IMR-90 (cell line): ENCODE results near the gene COL20A1. TPM values are rescaled to one million over a fixed set of nuclear protein-coding genes. Genes with fewer than 3 reads are reported as not detected.

Experiments used
- ATAC-seq: fragments of 200-7000 bp; cut with Tn5 transposase; 2 replicates; pipeline ENCODE4 v1.9.1; 2020; ENCODE audit warnings: low read depth, mild to moderate bottlenecking, moderate library complexity
- BruUV-seq: library from RNA; stranded (reverse); fragments of 400-500 nt; replicated peaks from 2 replicates; lab custom pipeline; 2021; lab: Mats Ljungman, UMichigan
- CTCF ChIA-PET: fragments of 300-600 bp; formaldehyde crosslinking; extraction: SDS; loops from one replicate; lab custom pipeline; 2021; ENCODE audit warnings: antibody characterized with exemption; lab: Yijun Ruan, JAX
- POLR2A ChIA-PET: fragments of 300-600 bp; sonication (Branson Sonifier 250); formaldehyde crosslinking; loops from one replicate; lab custom pipeline; 2022; ENCODE audit warnings: antibody characterized with exemption; ENCODE audit not compliant: unreplicated experiment; lab: Charles Lee
- DNase-seq: peaks from one replicate; pipeline ENCODE4 v3.0.0; 2013
- H2AFZ ChIP-seq: replicated peaks from 2 replicates; pipeline ENCODE3; 2013; ENCODE audit warnings: low read length, mild to moderate bottlenecking; ENCODE audit not compliant: poor library complexity
- H2AK5ac ChIP-seq: 2 replicates; pipeline ENCODE4 v1.6.1; 2013; ENCODE audit warnings: low read depth, low read length, inconsistent platforms
- H2AK9ac ChIP-seq: replicated peaks from 2 replicates; pipeline ENCODE3; 2013; ENCODE audit warnings: mild to moderate bottlenecking, low read depth, low read length, moderate library complexity; ENCODE audit not compliant: poor library complexity
- H2BK120ac ChIP-seq: 2 replicates; pipeline ENCODE4 v1.6.1; 2013; ENCODE audit warnings: low read depth, low read length, inconsistent platforms
- H2BK15ac ChIP-seq: 3 replicates; pipeline ENCODE4 v1.6.1; 2013; ENCODE audit warnings: low read depth, low read length, inconsistent platforms
- H2BK20ac ChIP-seq: 2 replicates; pipeline ENCODE4 v1.6.1; 2013; ENCODE audit warnings: low read depth, mild to moderate bottlenecking, inconsistent platforms, low read length, moderate library complexity
- H2BK5ac ChIP-seq: 2 replicates; pipeline ENCODE4 v1.6.1; 2013; ENCODE audit warnings: mild to moderate bottlenecking, low read depth, low read length, inconsistent platforms; ENCODE audit not compliant: poor library complexity, severe bottlenecking
- H3K14ac ChIP-seq: replicated peaks from 2 replicates; pipeline ENCODE4 v1.6.1; 2013; ENCODE audit warnings: low read depth, low read length, inconsistent platforms
- H3K18ac ChIP-seq: 2 replicates; pipeline ENCODE4 v1.6.1; 2013; ENCODE audit warnings: low read depth, low read length, control low read depth
- H3K23ac ChIP-seq: 2 replicates; pipeline ENCODE4 v1.6.1; 2013; ENCODE audit warnings: low read depth, low read length, inconsistent platforms
- H3K27ac ChIP-seq: 2 replicates; pipeline ENCODE4 v1.5.1; 2013; ENCODE audit warnings: mild to moderate bottlenecking, control low read depth, low read length; ENCODE audit not compliant: insufficient read depth
- H3K27me3 ChIP-seq: 2 replicates; pipeline ENCODE4 v1.6.1; 2013; ENCODE audit warnings: low read length; ENCODE audit not compliant: control insufficient read depth, insufficient read depth
- H3K36me3 ChIP-seq: 2 replicates; pipeline ENCODE4 v1.6.1; 2013; ENCODE audit warnings: low read length, mixed read lengths; ENCODE audit not compliant: control insufficient read depth, insufficient read depth
- H3K4ac ChIP-seq: 2 replicates; pipeline ENCODE4 v1.6.1; 2013; ENCODE audit warnings: low read depth, low read length, inconsistent platforms
- H3K4me1 ChIP-seq: 2 replicates; pipeline ENCODE4 v1.6.1; 2013; ENCODE audit warnings: low read length, mixed read lengths; ENCODE audit not compliant: control insufficient read depth, insufficient read depth
- H3K4me2 ChIP-seq: 2 replicates; pipeline ENCODE4 v1.6.1; 2013; ENCODE audit warnings: low read depth, mild to moderate bottlenecking, control low read depth, low read length, moderate library complexity
- H3K4me3 ChIP-seq: 2 replicates; pipeline ENCODE4 v1.5.1; 2013; ENCODE audit warnings: low read depth, mild to moderate bottlenecking, control low read depth, low read length, moderate library complexity; ENCODE audit not compliant: insufficient read depth
- H3K56ac ChIP-seq: 2 replicates; pipeline ENCODE4 v1.6.1; 2013; ENCODE audit warnings: low read length, inconsistent platforms; ENCODE audit not compliant: insufficient read depth; ENCODE audit errors: extremely low read depth
- H3K79me1 ChIP-seq, 2 experiments: 2 replicates each; pipeline ENCODE4 v1.6.1; 2013; ENCODE audit warnings: low read length in 2 of 2, inconsistent platforms in 1 of 2, low read depth in 1 of 2
- H3K9ac ChIP-seq: 2 replicates; pipeline ENCODE4 v1.6.1; 2013; ENCODE audit warnings: low read depth, low read length, control low read depth
- H3K9me1 ChIP-seq: 2 replicates; pipeline ENCODE4 v1.6.1; 2013; ENCODE audit warnings: low read length, inconsistent platforms; ENCODE audit not compliant: insufficient read depth
- H3K9me3 ChIP-seq: 2 replicates; pipeline ENCODE4 v1.6.1; 2013; ENCODE audit warnings: low read length; ENCODE audit not compliant: control insufficient read depth, insufficient read depth
- H4K20me1 ChIP-seq: 2 replicates; pipeline ENCODE4 v1.6.1; 2013; ENCODE audit warnings: low read length, inconsistent platforms; ENCODE audit not compliant: insufficient read depth
- H4K5ac ChIP-seq: 2 replicates; pipeline ENCODE4 v1.6.1; 2013; ENCODE audit warnings: mild to moderate bottlenecking, low read depth, low read length, control low read depth
- H4K8ac ChIP-seq, 2 experiments: 2 replicates each; pipeline ENCODE4 v1.6.1; 2013; ENCODE audit warnings: low read depth in 2 of 2, low read length in 2 of 2, control low read depth in 1 of 2, inconsistent platforms in 1 of 2
- H4K91ac ChIP-seq: 2 replicates; pipeline ENCODE4 v1.6.1; 2013; ENCODE audit warnings: low read depth, low read length, inconsistent platforms; ENCODE audit not compliant: insufficient read depth
- CEBPB ChIP-seq: IDR thresholded peaks from 2 replicates; pipeline ENCODE4 v1.6.1; 2012; ENCODE audit warnings: low read depth, low read length, improper control_type of control experiment
- CHD1 ChIP-seq: IDR thresholded peaks from 2 replicates; pipeline ENCODE4 v1.6.1; 2012; ENCODE audit warnings: low read depth, low read length, improper control_type of control experiment
- FOS ChIP-seq: fragments of 150-350 bp; IDR thresholded peaks from 2 replicates; pipeline ENCODE4 v1.6.1; 2016; ENCODE audit warnings: low read depth, low read length
- MAZ ChIP-seq: IDR thresholded peaks from 2 replicates; pipeline ENCODE4 v1.6.1; 2012; ENCODE audit warnings: low read depth, mild to moderate bottlenecking, low read length, improper control_type of control experiment, moderate library complexity, borderline replicate concordance
- MXI1 ChIP-seq: IDR thresholded peaks from 2 replicates; pipeline ENCODE4 v1.6.1; 2012; ENCODE audit warnings: low read depth, mild to moderate bottlenecking, low read length, moderate library complexity, borderline replicate concordance
- POLR2A ChIP-seq: IDR thresholded peaks from 2 replicates; pipeline ENCODE4 v1.6.1; 2012; ENCODE audit warnings: mild to moderate bottlenecking, low read depth, low read length
- RCOR1 ChIP-seq: IDR thresholded peaks from 2 replicates; pipeline ENCODE4 v1.6.1; 2012; ENCODE audit warnings: mild to moderate bottlenecking, low read length, improper control_type of control experiment; ENCODE audit not compliant: insufficient replicate concordance
- RFX5 ChIP-seq: IDR thresholded peaks from 2 replicates; pipeline ENCODE4 v1.8.0; 2012; ENCODE audit warnings: low read depth, mild to moderate bottlenecking, low read length, moderate library complexity
- WGBS, 2 experiments: methylation state at CpG; one replicate each; pipeline versions ENCODE4 v1.1.5 to v1.1.7; 2013; ENCODE audit warnings: missing lambda C conversion rate in 2 of 2; ENCODE audit not compliant: insufficient read length in 1 of 2; ENCODE audit errors: extremely low coverage in 2 of 2; 5-methylcytosine and 5-hydroxymethylcytosine counted together
- dilution Hi-C: fragments of 300-500 bp; cut with HindIII; formaldehyde crosslinking; loops from one replicate; pipeline ENCODE4 v1.14.3; 2018; ENCODE audit warnings: low sequenced_read_pairs; ENCODE audit not compliant: unreplicated experiment
- in situ Hi-C: fragments of 300-500 bp; cut with MboI; formaldehyde crosslinking; loops from 3 replicates; pipeline ENCODE4 v1.14.3; 2019; ENCODE audit warnings: low sequenced_read_pairs, inconsistent platforms, mixed read lengths
- intact Hi-C: fragments of 100-400 bp; cut with micrococcal nuclease; formaldehyde crosslinking; loops from 2 replicates; pipeline ENCODE4 v1.10.0; 2022
- polyA plus RNA-seq, 3 experiments: library from polyadenylated mRNA; depleted of rRNA; stranded (reverse); fragments of >200 nt; gene quantifications; 2 replicates each; pipeline ENCODE4 v1.2.3, GENCODE V29; 2012; ENCODE audit warnings: low replicate concordance in 1 of 3
- total RNA-seq: library from RNA; depleted of rRNA; stranded (reverse); fragments of >200 nt; gene quantifications from 2 replicates; pipeline ENCODE4 v1.2.3, GENCODE V29; 2012
- TF ChIP-seq, protein P1 (sequence below): conservative IDR thresholded peaks from 2 replicates; pipeline ENCODE4 v1.5.1; 2012; ENCODE audit warnings: mild to moderate bottlenecking, low read depth, low read length, improper control_type of control experiment

Gene COL20A1
- total and polyA plus RNA-seq, 2 of the 4 experiments (the other 2 are of a cell fraction): not detected

DNA sequence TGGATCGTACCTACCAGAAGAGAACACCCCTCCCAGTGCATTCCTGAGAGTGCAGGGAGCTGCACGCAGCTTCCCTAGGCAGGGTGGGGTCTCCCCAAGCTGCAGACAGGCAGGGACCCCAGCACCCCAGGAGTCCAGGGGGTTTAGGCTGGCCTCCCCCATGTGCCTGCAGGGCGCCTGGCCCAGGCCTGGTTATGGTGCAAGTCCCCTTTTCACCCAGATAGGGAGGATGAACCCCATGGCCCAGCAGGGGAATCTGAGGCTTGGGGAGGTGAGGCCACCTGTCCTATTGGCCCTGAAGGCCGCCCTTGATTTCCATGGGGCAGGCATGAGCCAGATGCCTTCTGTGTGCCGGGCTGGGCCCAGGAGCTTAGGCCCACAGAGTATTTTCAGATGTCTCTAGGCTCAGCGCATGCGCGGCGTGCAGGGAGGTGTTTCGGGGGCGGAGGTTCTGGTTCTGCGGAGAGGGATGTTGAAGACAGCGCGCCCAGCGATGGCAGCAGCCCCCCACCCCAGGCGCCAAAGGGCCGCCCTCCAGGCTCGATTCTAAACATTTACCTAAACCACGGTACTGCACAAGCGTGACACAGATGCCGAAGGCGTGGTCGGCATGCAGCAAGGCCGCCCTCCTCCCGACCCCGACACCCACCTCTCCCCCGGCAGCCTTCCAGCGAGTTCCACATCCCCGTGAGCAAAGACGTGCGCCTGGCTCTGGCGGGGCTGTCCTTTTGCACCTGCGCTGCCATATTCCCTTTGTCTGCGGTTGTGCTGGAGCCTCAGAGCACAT lies 29.4 kb downstream of the COL20A1 start:
- no TSS peak for BruUV-seq
- no peak overlapping the region for H2AK5ac ChIP-seq
- H3K79me1 ChIP-seq: no peaks in the 10 kb centered on the region
- no peak overlapping the region for H2AFZ ChIP-seq
- intact Hi-C loops: no loop called here
- H3K4ac ChIP-seq: no peak overlapping the region
- H2AK9ac ChIP-seq: no peak overlapping the region
- no peaks in the 10 kb centered on the region for H3K9me1 ChIP-seq
- no peak for DNase-seq
- no peak overlapping the region for H3K14ac ChIP-seq
- no peak overlapping the region for H3K56ac ChIP-seq
- ATAC-seq: no peak
- no peak overlapping the region for H3K27ac ChIP-seq
- H3K36me3 ChIP-seq: no peaks in the 10 kb centered on the region
- H2BK5ac ChIP-seq: no peak overlapping the region
- H3K4me1 ChIP-seq: peaks cover 4% of the 10 kb centered on the region; the same call in 1 of the 2 replicates
- H3K27me3 ChIP-seq: peaks cover 46% of the 10 kb centered on the region
- no peak overlapping the region for H2BK15ac ChIP-seq
- dilution Hi-C loops: no loop called here
- in situ Hi-C loops: no loop called here
- H4K5ac ChIP-seq: no peak overlapping the region
- no peak overlapping the region for H4K91ac ChIP-seq
- TF ChIP-seq CHD1: no peak
- TF ChIP-seq, protein P1, sequence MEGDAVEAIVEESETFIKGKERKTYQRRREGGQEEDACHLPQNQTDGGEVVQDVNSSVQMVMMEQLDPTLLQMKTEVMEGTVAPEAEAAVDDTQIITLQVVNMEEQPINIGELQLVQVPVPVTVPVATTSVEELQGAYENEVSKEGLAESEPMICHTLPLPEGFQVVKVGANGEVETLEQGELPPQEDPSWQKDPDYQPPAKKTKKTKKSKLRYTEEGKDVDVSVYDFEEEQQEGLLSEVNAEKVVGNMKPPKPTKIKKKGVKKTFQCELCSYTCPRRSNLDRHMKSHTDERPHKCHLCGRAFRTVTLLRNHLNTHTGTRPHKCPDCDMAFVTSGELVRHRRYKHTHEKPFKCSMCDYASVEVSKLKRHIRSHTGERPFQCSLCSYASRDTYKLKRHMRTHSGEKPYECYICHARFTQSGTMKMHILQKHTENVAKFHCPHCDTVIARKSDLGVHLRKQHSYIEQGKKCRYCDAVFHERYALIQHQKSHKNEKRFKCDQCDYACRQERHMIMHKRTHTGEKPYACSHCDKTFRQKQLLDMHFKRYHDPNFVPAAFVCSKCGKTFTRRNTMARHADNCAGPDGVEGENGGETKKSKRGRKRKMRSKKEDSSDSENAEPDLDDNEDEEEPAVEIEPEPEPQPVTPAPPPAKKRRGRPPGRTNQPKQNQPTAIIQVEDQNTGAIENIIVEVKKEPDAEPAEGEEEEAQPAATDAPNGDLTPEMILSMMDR: no peak
- no peak for TF ChIP-seq MAZ
- TF ChIP-seq CEBPB: no peak
- TF ChIP-seq RFX5: no peak
- no peak for TF ChIP-seq POLR2A
- no peak for TF ChIP-seq RCOR1
- TF ChIP-seq MXI1: no peak
- TF ChIP-seq FOS: no peak
- no peak overlapping the region for H3K4me3 ChIP-seq
- H3K9me3 ChIP-seq: no peaks in the 10 kb centered on the region
- ChIA-PET CTCF (no interaction called here), POLR2A (no interaction called here)
- no peak overlapping the region for H3K9ac ChIP-seq
- H3K4me2 ChIP-seq: no peak overlapping the region
- no peaks in the 10 kb centered on the region for H4K20me1 ChIP-seq
- H4K8ac ChIP-seq: no peak overlapping the region
- no peak overlapping the region for H3K23ac ChIP-seq
- H2BK120ac ChIP-seq: no peak overlapping the region
- 26% methylated on average over 14 of the region's 34 CpGs; no CpG with 5 or more reads in 1 of the 2 experiments for WGBS, 2 experiments
- no peak overlapping the region for H3K18ac ChIP-seq
- H2BK20ac ChIP-seq: no peak overlapping the region
